CD4-positive, alpha-beta T cell treated with Interleukin-1 beta for 1 hour (primary cell): ENCODE data around the gene TMEM120A.

Experiments used
- DNase-seq, 2 donors: peaks; one replicate each; pipeline ENCODE4 v3.0.0-alpha.2; 2020 to 2022

TMEM120A gene

GRCh38 chr7:75980430-75981202 lies 13.8 kb downstream of the TMEM120A start:
- no peak for DNase-seq

- DNase-seq = no peak
These were observed 14.5 kb downstream of the TMEM120A start for GRCh38 chr7:75979759-75980429.

- DNase-seq = no peak
These were observed 16.7 kb downstream of the TMEM120A start for GRCh38 chr7:75977743-75978142.

- DNase-seq = no peak
These were observed 22.2 kb downstream of the TMEM120A start for GRCh38 chr7:75971961-75972763.

- DNase-seq = no peak
These were observed 23.0 kb downstream of the TMEM120A start for GRCh38 chr7:75971309-75971960.

GRCh38 chr7:75969704-75970498 lies 24.5 kb downstream of the TMEM120A start:
- no peak for DNase-seq

GRCh38 chr7:75969182-75969581 lies 25.2 kb downstream of the TMEM120A start:
- no peak for DNase-seq

- DNase-seq = no peak
These were observed 25.8 kb downstream of the TMEM120A start for GRCh38 chr7:75968561-75969001.

- DNase-seq = no peak
These were observed 26.4 kb downstream of the TMEM120A start for GRCh38 chr7:75968012-75968411.

GRCh38 chr7:75967487-75967997 lies 26.9 kb downstream of the TMEM120A start:
- no peak for DNase-seq

GRCh38 chr7:75967055-75967454 lies 27.3 kb downstream of the TMEM120A start:
- DNase-seq = no peak

GRCh38 chr7:75966190-75966961 lies 28.0 kb downstream of the TMEM120A start:
- DNase-seq = no peak

GRCh38 chr7:75965617-75966016 lies 28.8 kb downstream of the TMEM120A start:
- no peak for DNase-seq

GRCh38 chr7:75963381-75963995 lies 30.9 kb downstream of the TMEM120A start:
- DNase-seq = no peak

- no peak for DNase-seq
These were observed 31.6 kb downstream of the TMEM120A start for GRCh38 chr7:75962607-75963380.

GRCh38 chr7:75961218-75961617 lies 33.2 kb downstream of the TMEM120A start:
- no peak for DNase-seq

GRCh38 chr7:75960372-75960771 lies 34.0 kb downstream of the TMEM120A start:
- DNase-seq = no peak

GRCh38 chr7:75958802-75959543 lies 35.4 kb downstream of the TMEM120A start:
- no peak for DNase-seq
